Fibroblast of villous mesenchyme (primary cell): Measurements from ENCODE around the gene TRAF3IP1. TPM values are rescaled to one million over a fixed set of nuclear protein-coding genes. Genes with fewer than 3 reads are reported as not detected.

Source experiments
- DNase-seq: peaks from one replicate; pipeline ENCODE4 v3.0.0-alpha.2; 2010; ENCODE audit warnings: low read depth
- H3K4me3 ChIP-seq: 2 replicates; pipeline ENCODE4 v1.5.1; 2011; ENCODE audit warnings: low read depth, mild to moderate bottlenecking, low read length
- CTCF ChIP-seq: IDR thresholded peaks from 2 replicates; pipeline ENCODE4 v1.5.1; 2012; ENCODE audit warnings: low read depth, mild to moderate bottlenecking, low read length; ENCODE audit not compliant: insufficient read depth
- total RNA-seq: library from RNA; depleted of rRNA; stranded (reverse); fragments of >200 nt; gene quantifications from 2 replicates; pipeline ENCODE4 v1.2.3, GENCODE V29; 2012

TRAF3IP1 gene
- total RNA-seq, 1 donor: 7.8 TPM

DNA sequence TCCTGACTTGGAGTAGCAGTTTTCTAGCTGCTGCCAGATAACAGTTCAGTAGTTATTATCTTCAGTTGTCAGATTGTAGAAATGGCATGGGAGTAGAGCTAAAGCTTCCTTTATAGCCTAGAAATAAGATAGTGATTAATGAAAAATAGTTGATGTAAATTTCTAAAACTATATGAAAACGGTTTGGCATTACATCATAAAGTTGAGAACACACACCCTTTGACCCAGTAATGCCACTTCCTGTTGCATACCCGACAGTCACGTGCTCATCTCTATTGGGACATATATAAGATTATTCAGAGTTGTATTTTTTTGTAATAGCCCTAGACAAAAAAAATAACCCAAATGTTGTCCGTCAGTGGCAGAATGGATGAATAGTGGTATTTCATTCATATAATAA lies 67.0 kb downstream of the TRAF3IP1 start:
- peak; percentile 39 for DNase-seq
- no peak overlapping the region for H3K4me3 ChIP-seq
- no peak for TF ChIP-seq CTCF

- no peak for DNase-seq
- H3K4me3 ChIP-seq: no peak overlapping the region
- TF ChIP-seq CTCF: no peak
Observed at GRCh38 chr2:238388794-238389193, 68.5 kb downstream of the TRAF3IP1 start.

GRCh38 chr2:238389988-238390589 lies 69.8 kb downstream of the TRAF3IP1 start:
- H3K4me3 ChIP-seq: no peak overlapping the region
- no peak for DNase-seq
- no peak for TF ChIP-seq CTCF

GRCh38 chr2:238391042-238391689 lies 70.8 kb downstream of the TRAF3IP1 start:
- TF ChIP-seq CTCF: no peak
- no peak overlapping the region for H3K4me3 ChIP-seq
- no peak for DNase-seq

GRCh38 chr2:238396663-238397062 lies 76.3 kb downstream of the TRAF3IP1 start:
- no peak for DNase-seq
- no peak for TF ChIP-seq CTCF
- no peak overlapping the region for H3K4me3 ChIP-seq

- no peak overlapping the region for H3K4me3 ChIP-seq
- TF ChIP-seq CTCF: no peak
- no peak for DNase-seq
Observed at GRCh38 chr2:238397356-238397755, 77.0 kb downstream of the TRAF3IP1 start.

DNA sequence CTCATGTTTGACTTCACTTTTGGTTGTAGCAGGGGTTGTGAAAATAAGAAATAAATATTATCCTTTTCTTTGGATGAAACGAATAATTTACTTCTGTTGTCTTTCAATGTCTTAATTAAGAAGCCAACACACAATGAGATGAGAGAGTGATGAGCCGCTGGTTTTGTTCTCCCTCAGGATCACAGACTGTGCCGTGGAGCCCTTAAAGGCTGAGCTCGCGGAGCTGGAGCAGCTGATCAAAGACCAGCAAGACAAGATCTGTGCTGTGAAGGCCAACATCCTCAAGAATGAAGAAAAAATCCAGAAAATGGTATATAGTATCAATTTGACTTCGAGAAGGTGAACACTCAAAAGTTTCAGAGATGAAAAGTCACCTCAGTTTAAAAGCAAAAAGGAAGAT lies 78.3 kb downstream of the TRAF3IP1 start:
- no peak for TF ChIP-seq CTCF
- DNase-seq: no peak

More for the DNA sequence above, 78.3 kb downstream of the TRAF3IP1 start:
- no peak overlapping the region for H3K4me3 ChIP-seq
